Activated B cell treated with CpG ODN at 0.5 μM for 24 hours (primary cell): ENCODE results near the gene CHD2. TPM values are rescaled to one million over a fixed set of nuclear protein-coding genes. Genes with fewer than 3 reads are reported as not detected.
"Not testable (repeated sequence)": the region's sequence is repeated elsewhere in the genome, so short reads cannot be mapped to it uniquely, and the experiment has no call there.

Experiments used
- ATAC-seq: fragments of 200-7000 bp; cut with Tn5 transposase; one replicate; pipeline ENCODE4 v1.10.0; 2021; ENCODE audit warnings: low read depth, mild to moderate bottlenecking, moderate library complexity
- CTCF ChIA-PET: fragments of 350-600 bp; sonication (Branson Sonifier 250); formaldehyde crosslinking; loops from one replicate; lab custom pipeline; 2021; ENCODE audit warnings: antibody characterized with exemption; lab: Charles Lee
- POLR2A ChIA-PET: fragments of 350-600 bp; sonication (Branson Sonifier 250); formaldehyde crosslinking; loops from one replicate; lab custom pipeline; 2021; ENCODE audit warnings: antibody characterized with exemption; lab: Charles Lee
- DNase-seq: peaks from one replicate; pipeline ENCODE4 v3.0.0; 2022
- H3K27ac Mint-ChIP-seq: one replicate; pipeline ENCODE4 v1.8.0; 2020; ENCODE audit warnings: mixed read lengths
- H3K27me3 Mint-ChIP-seq: one replicate; pipeline ENCODE4 v1.8.0; 2021; ENCODE audit warnings: mixed read lengths
- H3K36me3 Mint-ChIP-seq: one replicate; pipeline ENCODE4 v1.8.0; 2021; ENCODE audit warnings: low read depth, mixed read lengths
- H3K4me1 Mint-ChIP-seq: one replicate; pipeline ENCODE4 v1.8.0; 2021; ENCODE audit warnings: mixed read lengths
- H3K4me3 Mint-ChIP-seq: one replicate; pipeline ENCODE4 v1.8.0; 2020; ENCODE audit warnings: mild to moderate bottlenecking, mixed read lengths
- H3K9me3 Mint-ChIP-seq: one replicate; pipeline ENCODE4 v1.8.0; 2020; ENCODE audit warnings: mixed read lengths
- CTCF ChIP-seq: fragments of 200-600 bp; IDR thresholded peaks from one replicate; pipeline ENCODE4 v1.8.0; 2022; ENCODE audit warnings: antibody characterized with exemption, mild to moderate bottlenecking
- intact Hi-C: fragments of 100-400 bp; cut with micrococcal nuclease; formaldehyde crosslinking; loops from one replicate; pipeline ENCODE4 v1.15.1; 2024
- total RNA-seq: library from RNA; stranded (reverse); gene quantifications from 2 replicates; pipeline ENCODE4 v1.2.3, GENCODE V29; 2022

The CHD2 gene
- total RNA-seq, 1 donor from 2014 or later = 298 TPM

GRCh38 chr15:93037820-93038705, 137.9 kb downstream of the CHD2 start:
- Mint-ChIP-seq H3K9me3 (no peaks in the 10 kb centered on the region), H3K27ac (no peak overlapping the region), H3K27me3 (peaks cover 3% of the 10 kb centered on the region), H3K4me1 (peaks cover 2% of the 10 kb centered on the region), H3K36me3 (no peaks in the 10 kb centered on the region), H3K4me3 (no peak overlapping the region)
- CTCF ChIA-PET = interaction anchor here (1.4 kb wide), 1 partner anchor 22 kb away, joined by 3 read pairs; no protein-coding TSS in a partner anchor
- no peak for TF ChIP-seq CTCF
- intact Hi-C loops = loop anchor here (2.0 to 10.0 kb wide), 2 partner anchors 17 to 1287 kb away; no protein-coding TSS in a partner anchor
- POLR2A ChIA-PET = no interaction called here
- ATAC-seq (no peak), DNase-seq (no peak)

- ATAC-seq, H3K9me3 Mint-ChIP-seq, POLR2A ChIA-PET, DNase-seq, H3K27me3 Mint-ChIP-seq, H3K4me3 Mint-ChIP-seq, H3K27ac Mint-ChIP-seq, H3K4me1 Mint-ChIP-seq, CTCF ChIA-PET, H3K36me3 Mint-ChIP-seq: not testable (repeated sequence)
- intact Hi-C loops = loop anchor here (10.0 kb wide), 1 partner anchor 1285 kb away; no protein-coding TSS in a partner anchor
Observed at GRCh38 chr15:93039562-93040287, 139.6 kb downstream of the CHD2 start.

GRCh38 chr15:93040288-93041158, 140.4 kb downstream of the CHD2 start:
- POLR2A ChIA-PET = no interaction called here
- peaks cover 3% of the 10 kb centered on the region for H3K27me3 Mint-ChIP-seq
- DNase-seq (no peak), ATAC-seq (no peak)
- no peak for TF ChIP-seq CTCF
- peaks cover 2% of the 10 kb centered on the region for H3K4me1 Mint-ChIP-seq
- no peaks in the 10 kb centered on the region for H3K9me3 Mint-ChIP-seq
- no peaks in the 10 kb centered on the region for H3K36me3 Mint-ChIP-seq
- H3K27ac Mint-ChIP-seq = no peak overlapping the region
- H3K4me3 Mint-ChIP-seq = no peak overlapping the region
- CTCF ChIA-PET = no interaction called here
- intact Hi-C loops = no loop called here

GRCh38 chr15:93041159-93041547, 141.0 kb downstream of the CHD2 start:
- Mint-ChIP-seq H3K4me1 (no peaks in the 10 kb centered on the region), H3K9me3 (peaks cover 3% of the 10 kb centered on the region), H3K36me3 (no peaks in the 10 kb centered on the region), H3K27me3 (peaks cover 3% of the 10 kb centered on the region), H3K27ac (no peak overlapping the region), H3K4me3 (no peak overlapping the region)
- ChIA-PET POLR2A (no interaction called here), CTCF (no interaction called here)
- intact Hi-C loops = no loop called here
- no peak for TF ChIP-seq CTCF
- DNase-seq (no peak), ATAC-seq (no peak)

GRCh38 chr15:93042211-93042610, 142.1 kb downstream of the CHD2 start:
- no peak for DNase-seq
- intact Hi-C loops = no loop called here
- no peak overlapping the region for H3K4me3 Mint-ChIP-seq
- ChIA-PET POLR2A (no interaction called here), CTCF (interaction anchor here (0.9 kb wide), 1 partner anchor 12 kb away, joined by 3 read pairs; no protein-coding TSS in a partner anchor)
- TF ChIP-seq CTCF = no peak
- no peaks in the 10 kb centered on the region for H3K36me3 Mint-ChIP-seq
- peaks cover 8% of the 10 kb centered on the region for H3K9me3 Mint-ChIP-seq
- H3K27ac Mint-ChIP-seq = no peak overlapping the region
- H3K4me1 Mint-ChIP-seq = no peaks in the 10 kb centered on the region
- no peak for ATAC-seq
- H3K27me3 Mint-ChIP-seq = peaks cover 7% of the 10 kb centered on the region
